SK-N-SH (cell line): ENCODE measurements around the gene TBX15. TPM values are rescaled to one million over a fixed set of nuclear protein-coding genes. Genes with fewer than 3 reads are reported as not detected.

ENCODE experiments used
- CTCF ChIA-PET: fragments of 300-600, 350-600 bp; formaldehyde crosslinking; extraction: SDS; loops from one replicate; lab custom pipeline; 2021; lab: Yijun Ruan, JAX
- POLR2A ChIA-PET: fragments of 350-600 bp; sonication (Branson Sonifier 250); formaldehyde crosslinking; extraction: SDS; loops from one replicate; lab custom pipeline; 2020; ENCODE audit warnings: antibody characterized with exemption, inconsistent platforms; lab: Yijun Ruan, JAX
- DNase-seq: peaks from one replicate; pipeline ENCODE4 v3.0.0; 2012
- H2AFZ ChIP-seq: fragments of 200-600 bp; sonication (generic); 2 replicates; pipeline ENCODE4 v1.8.1; 2016; ENCODE audit warnings: antibody characterized with exemption, mild to moderate bottlenecking, low read depth
- H3F3A ChIP-seq: fragments of 200-600 bp; sonication (generic); replicated peaks from 2 replicates; pipeline ENCODE3; 2016; ENCODE audit warnings: antibody characterized with exemption, mild to moderate bottlenecking; ENCODE audit not compliant: insufficient read depth
- H3K27ac ChIP-seq, 2 experiments: fragments of 200-500 bp in 1 of 2; fragments of 200-600 bp in 1 of 2; sonication (Bioruptor generic) in 1 of 2; sonication (generic), shearing (Covaris generic) in 1 of 2; 2 replicates each; pipeline versions ENCODE4 v1.5.1 to v1.6.1; 2014 to 2016; ENCODE audit warnings: low read depth in 2 of 2, inconsistent platforms in 1 of 2, low read length in 1 of 2, mild to moderate bottlenecking in 1 of 2, mixed read lengths in 1 of 2
- H3K27me3 ChIP-seq: fragments of 200-600 bp; sonication (generic), shearing (Covaris generic); 2 replicates; pipeline ENCODE4 v1.6.1; 2016; ENCODE audit warnings: mixed run types; ENCODE audit not compliant: insufficient read depth
- H3K36me3 ChIP-seq, 2 experiments: fragments of 200-500 bp in 1 of 2; fragments of 200-600 bp in 1 of 2; sonication (Bioruptor generic) in 1 of 2; sonication (generic) in 1 of 2; replicated peaks in 1 of 2; 2 replicates each; pipeline versions ENCODE3 to v1.5.1; 2014 to 2016; ENCODE audit warnings: low read length in 1 of 2, mild to moderate bottlenecking in 1 of 2; ENCODE audit not compliant: insufficient read depth in 2 of 2, control insufficient read depth in 1 of 2
- H3K4me1 ChIP-seq, 2 experiments: fragments of 200-500 bp in 1 of 2; fragments of 200-600 bp in 1 of 2; sonication (Bioruptor generic) in 1 of 2; sonication (generic), shearing (Covaris generic) in 1 of 2; 2 replicates each; pipeline versions ENCODE4 v1.5.1 to v1.6.1; 2014 to 2016; ENCODE audit warnings: low read depth in 1 of 2, low read length in 1 of 2, mixed run types in 1 of 2; ENCODE audit not compliant: insufficient read depth in 2 of 2, control insufficient read depth in 1 of 2
- H3K4me2 ChIP-seq: fragments of 200-600 bp; sonication (generic), shearing (Covaris generic); 2 replicates; pipeline ENCODE4 v1.6.1; 2017; ENCODE audit warnings: mixed run types
- H3K4me3 ChIP-seq, 2 experiments: fragments of 200-500 bp in 1 of 2; fragments of 200-600 bp in 1 of 2; sonication (Bioruptor generic) in 1 of 2; sonication (generic), shearing (Covaris generic) in 1 of 2; 2 replicates each; pipeline versions ENCODE4 v1.5.1 to v1.8.1; 2014 to 2016; ENCODE audit warnings: low read depth in 2 of 2, inconsistent platforms in 1 of 2, low read length in 1 of 2, mild to moderate bottlenecking in 1 of 2, mixed read lengths in 1 of 2, moderate library complexity in 1 of 2
- H3K79me2 ChIP-seq: fragments of 200-600 bp; sonication (generic); 2 replicates; pipeline ENCODE4 v1.8.1; 2017; ENCODE audit warnings: mild to moderate bottlenecking; ENCODE audit not compliant: insufficient read depth
- H3K9ac ChIP-seq: fragments of 200-600 bp; sonication (generic); 2 replicates; pipeline ENCODE4 v1.6.1; 2017; ENCODE audit warnings: mixed run types
- H3K9me2 ChIP-seq: fragments of 200-600 bp; sonication (generic); 2 replicates; pipeline ENCODE4 v1.6.1; 2017; ENCODE audit warnings: mixed run types
- H3K9me3 ChIP-seq: fragments of 200-600 bp; sonication (generic); 2 replicates; pipeline ENCODE4 v1.6.1; 2017; ENCODE audit warnings: mixed run types, mild to moderate bottlenecking, moderate library complexity
- H4K20me1 ChIP-seq: fragments of 200-600 bp; sonication (generic); 2 replicates; pipeline ENCODE4 v1.6.1; 2017; ENCODE audit warnings: mild to moderate bottlenecking, mixed run types; ENCODE audit not compliant: insufficient read depth
- CHD2 ChIP-seq: fragments of 150-350 bp; IDR thresholded peaks from 2 replicates; pipeline ENCODE4 v1.6.1; 2018; ENCODE audit warnings: low read length; ENCODE audit not compliant: partially characterized antibody
- CTCF ChIP-seq: fragments of 200-600 bp; sonication (generic); IDR thresholded peaks from 2 replicates; pipeline ENCODE4 v1.6.1; 2017; ENCODE audit warnings: antibody characterized with exemption, mild to moderate bottlenecking, moderate library complexity
- FOSL2 ChIP-seq: IDR thresholded peaks from 2 replicates; pipeline ENCODE4 v1.4.0; 2012; ENCODE audit warnings: low read depth, mild to moderate bottlenecking, moderate library complexity, borderline replicate concordance
- FOXJ3 ChIP-seq: sonication (generic); formaldehyde crosslinking; IDR thresholded peaks from 2 replicates; pipeline ENCODE4 v1.5.1; 2020; ENCODE audit warnings: mild to moderate bottlenecking, missing genetic modification reagents
- FOXM1 ChIP-seq: IDR thresholded peaks from 2 replicates; pipeline ENCODE4 v1.4.0; 2012; ENCODE audit warnings: low read depth, mild to moderate bottlenecking
- GABPA ChIP-seq: IDR thresholded peaks from 2 replicates; pipeline ENCODE4 v1.4.0; 2012; ENCODE audit warnings: low read depth, mild to moderate bottlenecking
- PBX3 ChIP-seq: IDR thresholded peaks from 2 replicates; pipeline ENCODE4; 2012
- POLR2AphosphoS5 ChIP-seq: IDR thresholded peaks from 2 replicates; pipeline ENCODE4 v1.6.1; 2012; ENCODE audit warnings: low read depth, low read length
- RCOR1 ChIP-seq: fragments of 150-350 bp; IDR thresholded peaks from 2 replicates; pipeline ENCODE4 v1.6.1; 2017; ENCODE audit warnings: antibody characterized with exemption, low read length
- RFX5 ChIP-seq: IDR thresholded peaks from 2 replicates; pipeline ENCODE4 v1.6.1; 2012; ENCODE audit warnings: mild to moderate bottlenecking, improper control_type of control experiment, low read length
- SIN3A ChIP-seq: IDR thresholded peaks from 2 replicates; pipeline ENCODE4 v1.6.1; 2012; ENCODE audit warnings: low read depth, mild to moderate bottlenecking, low read length, moderate library complexity, borderline replicate concordance
- SMC3 ChIP-seq: IDR thresholded peaks from 2 replicates; pipeline ENCODE4 v1.6.1; 2012; ENCODE audit warnings: low read depth, low read length, improper control_type of control experiment
- TEAD4 ChIP-seq: IDR thresholded peaks from 2 replicates; pipeline ENCODE4 v1.4.0; 2012; ENCODE audit warnings: mild to moderate bottlenecking, borderline replicate concordance; ENCODE audit not compliant: insufficient read depth
- ZBTB33 ChIP-seq: IDR thresholded peaks from 2 replicates; pipeline ENCODE4 v1.4.0; 2012; ENCODE audit warnings: low read depth, borderline replicate concordance
- polyA plus RNA-seq, 3 experiments: library from polyadenylated mRNA; depleted of rRNA; stranded (reverse); fragments of >200 nt; gene quantifications; 2 replicates each; pipeline ENCODE4 v1.2.3, GENCODE V29; 2012

Gene TBX15
- polyA plus RNA-seq, 1 of the 3 experiments (the other 2 are of a cell fraction): 0.02 TPM

- no peaks in the 10 kb centered on the region for H3K9me3 ChIP-seq
- ChIA-PET CTCF (no interaction called here), POLR2A (no interaction called here)
- no peaks in the 10 kb centered on the region for H3K27me3 ChIP-seq
- H3K4me2 ChIP-seq: no peak overlapping the region
- no peaks in the 10 kb centered on the region for H3K36me3 ChIP-seq
- no peaks in the 10 kb centered on the region for H3K4me1 ChIP-seq
- DNase-seq: no peak
- no peaks in the 10 kb centered on the region for H3F3A ChIP-seq
- no peak overlapping the region for H3K9ac ChIP-seq
- no peak overlapping the region for H2AFZ ChIP-seq
- no peaks in the 10 kb centered on the region; the same call in 1 of the 2 replicates for H3K9me2 ChIP-seq
- H3K79me2 ChIP-seq: no peaks in the 10 kb centered on the region
- no peak overlapping the region for H3K27ac ChIP-seq
- no peak for TF ChIP-seq PBX3
- no peak for TF ChIP-seq FOXM1
- no peak for TF ChIP-seq CHD2
- TF ChIP-seq SMC3: no peak
- no peak for TF ChIP-seq RCOR1
- TF ChIP-seq FOSL2: no peak
- TF ChIP-seq TEAD4: no peak
- no peak for TF ChIP-seq RFX5
- TF ChIP-seq ZBTB33: no peak
- no peak for TF ChIP-seq CTCF
- TF ChIP-seq GABPA: no peak
- TF ChIP-seq FOXJ3: no peak
- no peak for TF ChIP-seq POLR2AphosphoS5
- TF ChIP-seq SIN3A: no peak
- no peak overlapping the region for H3K4me3 ChIP-seq
- H4K20me1 ChIP-seq: no peaks in the 10 kb centered on the region
These were observed 87.3 kb downstream of the TBX15 start for GRCh38 chr1:118900643-118901440.
